GM12878 (cell line): ENCODE data around the gene SERPINH1. TPM values are rescaled to one million over a fixed set of nuclear protein-coding genes. Genes with fewer than 3 reads are reported as not detected.

ENCODE experiments used
- ATF2 ChIP-seq: IDR thresholded peaks from 2 replicates; pipeline ENCODE4 v1.6.1; 2012; ENCODE audit warnings: low read length, inconsistent platforms
- HDAC6 ChIP-seq: fragments of 200-600 bp; sonication (generic); IDR thresholded peaks from one replicate; pipeline ENCODE4 v1.8.0; 2017; ENCODE audit warnings: antibody characterized with exemption; ENCODE audit not compliant: unreplicated experiment
- MYB ChIP-seq: fragments of 150-350 bp; IDR thresholded peaks from 2 replicates; pipeline ENCODE4 v1.6.1; 2014; ENCODE audit warnings: mild to moderate bottlenecking, low read depth, low read length, borderline replicate concordance
- PRDM15 ChIP-seq: fragments of 450-650 bp; formaldehyde crosslinking; IDR thresholded peaks from 2 replicates; pipeline ENCODE4 v1.4.0; 2020; ENCODE audit warnings: mild to moderate bottlenecking, moderate library complexity
- REST ChIP-seq: IDR thresholded peaks from 2 replicates; pipeline ENCODE4 v1.6.1; 2012; ENCODE audit warnings: mild to moderate bottlenecking, low read depth, low read length
- SP1 ChIP-seq: IDR thresholded peaks from one replicate; pipeline ENCODE4 v1.6.1; 2011; ENCODE audit warnings: low read depth, low read length
- polyA plus RNA-seq, 11 experiments: library from polyadenylated mRNA; depleted of rRNA in 4 of 11; unstranded in 6 of 11; stranded (reverse) in 5 of 11; fragments of >200 nt; fragmentation: Nextera tagmentation in 4 of 11; fragmentation: Illumina TruSeq in 1 of 11; extraction: Ambion mirVana in 4 of 11; extraction: Trizol in 1 of 11; gene quantifications; 1 replicate in 1 of 11; 2 replicates in 10 of 11; pipeline versions ENCODE4 v1.2.1 to v1.2.3, GENCODE V29; 2011 to 2016; ENCODE audit warnings: inconsistent platforms in 2 of 11, missing spikeins in 2 of 11, low read depth in 1 of 11
- total RNA-seq, 4 experiments: library from RNA; depleted of rRNA in 3 of 4; stranded (reverse); fragments of >200 nt in 3 of 4; fragmentation: Illumina TruSeq in 1 of 4; extraction: Trizol in 1 of 4; gene quantifications; 2 replicates each; pipeline versions ENCODE4 v1.2.1 to v1.2.3, GENCODE V29; 2013 to 2021

The SERPINH1 gene
- total and polyA plus RNA-seq, 10 of the 15 experiments (the other 5 are each of a cell fraction or from before 2014, with no cell fraction given): 0.34 to 19.8 (median 13.7) TPM

- no peak for TF ChIP-seq SP1
- no peak for TF ChIP-seq ATF2
- no peak for TF ChIP-seq PRDM15 (CRISPR knock-in tag)
- TF ChIP-seq REST: no peak
- no peak for TF ChIP-seq MYB
- TF ChIP-seq HDAC6: no peak
- TF ChIP-seq, all 136 proteins: peak for 0
Measured at GRCh38 chr11:75563501-75563977, 1.5 kb downstream of the SERPINH1 start (continued).
